HFFc6 (cell line): ENCODE data around the gene FGR. TPM values are rescaled to one million over a fixed set of nuclear protein-coding genes. Genes with fewer than 3 reads are reported as not detected.

Experiments used
- DNase-seq: peaks from one replicate; pipeline ENCODE4 v3.0.0-alpha.2; 2018
- H3K27ac Mint-ChIP-seq: 2 replicates; pipeline ENCODE4 v1.8.0; 2020; ENCODE audit warnings: mild to moderate bottlenecking, mixed read lengths
- H3K27me3 Mint-ChIP-seq: 2 replicates; pipeline ENCODE4 v1.8.0; 2021; ENCODE audit warnings: mild to moderate bottlenecking, moderate library complexity, mixed read lengths; ENCODE audit not compliant: insufficient read depth
- H3K36me3 Mint-ChIP-seq: 2 replicates; pipeline ENCODE4 v1.8.0; 2021; ENCODE audit warnings: low read depth, mixed read lengths
- H3K4me1 Mint-ChIP-seq: 2 replicates; pipeline ENCODE4 v1.8.0; 2020; ENCODE audit warnings: low read depth, mixed read lengths
- H3K4me3 Mint-ChIP-seq: 2 replicates; pipeline ENCODE4 v1.8.0; 2020; ENCODE audit warnings: mild to moderate bottlenecking, moderate library complexity, mixed read lengths
- H3K9me3 Mint-ChIP-seq: 2 replicates; pipeline ENCODE4 v1.8.0; 2020; ENCODE audit warnings: mild to moderate bottlenecking, mixed read lengths
- total RNA-seq, 6 experiments: library from RNA; stranded (reverse); fragmentation: NEBNext Ultra II Directional; extraction: Animal tissue kit (Norgen Biotek cat#: 25700); gene quantifications; 2 replicates in 1 of 6; 3 replicates in 5 of 6; pipeline ENCODE4 v1.2.3, GENCODE V29; 2021
- TF ChIP-seq, protein P1 (sequence below): fragments of 200-600 bp; sonication (generic); IDR thresholded peaks from 2 replicates; pipeline ENCODE4 v1.5.0; 2021; ENCODE audit warnings: antibody characterized with exemption, mild to moderate bottlenecking

FGR gene
- total RNA-seq, 6 experiments from 2014 or later: not detected

DNA sequence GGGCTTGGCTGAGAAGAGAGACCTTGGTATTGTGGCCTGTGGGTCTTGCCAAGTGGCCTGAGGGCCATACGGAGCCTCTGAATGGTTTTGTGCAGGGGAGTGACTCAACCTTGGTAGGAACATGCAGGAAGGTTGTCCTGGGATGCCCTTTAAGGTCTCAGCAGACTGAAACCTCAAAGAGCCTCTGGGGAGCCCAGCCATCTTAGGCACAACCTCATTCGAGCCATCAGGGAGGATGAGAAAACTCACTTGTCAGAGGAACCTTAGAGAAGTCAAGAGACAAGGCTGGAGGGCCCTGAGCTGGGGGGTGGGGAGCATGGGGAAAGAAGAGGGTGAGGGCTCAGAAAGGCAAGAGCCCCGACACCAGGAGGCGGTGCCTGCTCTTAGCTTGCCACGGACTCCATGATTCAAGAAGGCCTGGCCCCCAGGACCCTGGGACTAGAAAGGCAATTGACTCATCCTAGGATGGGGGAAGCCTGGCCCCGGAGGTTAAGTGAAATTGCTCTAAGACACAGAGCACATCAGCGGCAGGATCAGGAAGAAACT is 24.0 kb upstream of the FGR start:
- no peaks in the 10 kb centered on the region for H3K36me3 Mint-ChIP-seq
- peak overlapping the region; percentile 94 for H3K27ac Mint-ChIP-seq
- H3K9me3 Mint-ChIP-seq: no peaks in the 10 kb centered on the region
- H3K4me3 Mint-ChIP-seq: peak overlapping the region; percentile 83
- no peaks in the 10 kb centered on the region; the same call in 1 of the 2 replicates for H3K27me3 Mint-ChIP-seq
- peak; percentile 90 for DNase-seq
- peaks cover 53% of the 10 kb centered on the region for H3K4me1 Mint-ChIP-seq
- TF ChIP-seq, protein P1, sequence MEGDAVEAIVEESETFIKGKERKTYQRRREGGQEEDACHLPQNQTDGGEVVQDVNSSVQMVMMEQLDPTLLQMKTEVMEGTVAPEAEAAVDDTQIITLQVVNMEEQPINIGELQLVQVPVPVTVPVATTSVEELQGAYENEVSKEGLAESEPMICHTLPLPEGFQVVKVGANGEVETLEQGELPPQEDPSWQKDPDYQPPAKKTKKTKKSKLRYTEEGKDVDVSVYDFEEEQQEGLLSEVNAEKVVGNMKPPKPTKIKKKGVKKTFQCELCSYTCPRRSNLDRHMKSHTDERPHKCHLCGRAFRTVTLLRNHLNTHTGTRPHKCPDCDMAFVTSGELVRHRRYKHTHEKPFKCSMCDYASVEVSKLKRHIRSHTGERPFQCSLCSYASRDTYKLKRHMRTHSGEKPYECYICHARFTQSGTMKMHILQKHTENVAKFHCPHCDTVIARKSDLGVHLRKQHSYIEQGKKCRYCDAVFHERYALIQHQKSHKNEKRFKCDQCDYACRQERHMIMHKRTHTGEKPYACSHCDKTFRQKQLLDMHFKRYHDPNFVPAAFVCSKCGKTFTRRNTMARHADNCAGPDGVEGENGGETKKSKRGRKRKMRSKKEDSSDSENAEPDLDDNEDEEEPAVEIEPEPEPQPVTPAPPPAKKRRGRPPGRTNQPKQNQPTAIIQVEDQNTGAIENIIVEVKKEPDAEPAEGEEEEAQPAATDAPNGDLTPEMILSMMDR: no peak; the same call in 1 of the 2 replicates

DNA sequence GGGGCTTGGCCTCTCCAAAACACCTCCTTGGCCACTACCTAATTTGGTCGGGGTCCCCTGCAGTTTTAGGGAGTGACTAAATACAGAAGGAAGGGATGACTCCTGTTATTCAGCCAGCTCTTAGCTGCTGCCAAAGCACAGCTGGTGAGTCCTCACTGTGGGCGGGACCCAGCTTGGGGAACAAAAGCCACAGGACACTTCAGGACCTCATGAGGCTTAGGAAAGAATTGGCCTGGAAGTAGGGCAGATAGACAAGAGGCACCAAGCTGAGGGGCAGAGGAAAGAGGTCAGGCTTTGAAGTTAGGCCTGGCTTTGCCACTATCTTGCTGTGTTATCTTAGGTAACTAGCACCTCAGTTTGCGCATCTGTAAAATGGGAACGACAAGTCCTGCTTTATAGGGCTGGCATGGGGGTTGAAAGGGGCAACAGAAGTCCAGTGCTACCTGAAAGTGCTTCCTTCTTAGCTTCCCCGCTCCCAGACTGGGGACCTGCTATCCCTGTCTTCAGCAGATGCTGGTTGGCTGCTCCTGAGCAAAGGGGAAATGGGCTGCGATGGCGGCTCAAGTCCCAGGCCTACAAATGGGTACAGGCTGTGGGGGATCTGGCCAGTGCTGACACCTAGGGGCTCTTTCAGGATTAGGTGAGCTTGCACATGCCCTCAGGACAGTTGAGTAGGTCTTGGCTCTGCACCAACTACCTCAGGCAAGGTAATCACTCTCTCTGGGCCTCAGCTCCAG is 21.3 kb upstream of the FGR start:
- Mint-ChIP-seq H3K27ac (no peak overlapping the region; the same call in 1 of the 2 replicates), H3K27me3 (no peaks in the 10 kb centered on the region; the same call in 1 of the 2 replicates), H3K36me3 (no peaks in the 10 kb centered on the region), H3K9me3 (no peaks in the 10 kb centered on the region), H3K4me3 (no peak overlapping the region), H3K4me1 (peaks cover 51% of the 10 kb centered on the region)
- DNase-seq: peak; percentile 68
- TF ChIP-seq, protein P1: no peak

DNA sequence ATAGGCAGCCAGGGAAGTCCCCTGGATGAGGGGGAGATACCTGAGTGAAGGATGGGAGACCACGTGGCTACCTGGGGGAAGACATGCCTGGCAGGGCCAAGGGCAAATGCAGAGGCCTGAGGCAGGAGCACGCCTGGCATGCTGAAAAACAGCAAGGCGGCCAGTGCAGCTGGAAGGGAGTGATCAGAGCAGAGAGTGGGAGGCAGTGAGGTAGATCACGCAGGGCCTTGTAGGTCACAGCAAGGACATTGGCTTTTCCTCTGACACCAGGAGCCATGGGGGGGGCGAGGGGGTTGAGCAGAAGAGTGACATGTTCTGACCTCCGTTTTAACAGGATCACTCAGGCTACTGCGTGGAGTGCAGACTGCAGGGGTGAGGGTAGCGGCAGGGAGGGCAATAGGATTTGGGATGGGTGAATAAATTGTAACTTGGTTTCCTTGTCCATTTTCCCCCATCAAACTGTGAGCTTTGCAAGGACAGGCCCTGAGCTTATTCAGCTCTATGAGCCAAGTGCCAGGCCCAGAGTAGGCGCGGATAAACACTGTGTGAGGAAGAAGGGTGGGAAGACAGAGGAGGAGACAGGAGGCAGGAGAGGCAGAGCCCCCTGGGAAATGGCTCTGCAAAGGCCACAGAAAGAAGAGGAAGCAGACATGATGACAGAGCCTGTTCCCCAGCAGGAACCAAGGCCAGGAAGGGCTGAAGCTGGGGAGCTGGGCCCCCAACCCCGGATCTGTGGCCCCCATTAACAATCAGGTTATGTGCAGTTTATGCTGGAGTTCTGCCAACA is 20.4 kb upstream of the FGR start:
- DNase-seq: no peak
- H3K36me3 Mint-ChIP-seq: no peaks in the 10 kb centered on the region
- TF ChIP-seq, protein P1: no peak
- H3K4me3 Mint-ChIP-seq: no peak overlapping the region
- no peaks in the 10 kb centered on the region for H3K9me3 Mint-ChIP-seq
- H3K4me1 Mint-ChIP-seq: peaks cover 58% of the 10 kb centered on the region
- H3K27me3 Mint-ChIP-seq: no peaks in the 10 kb centered on the region; the same call in 1 of the 2 replicates
- peak overlapping the region; percentile 70 for H3K27ac Mint-ChIP-seq

DNA sequence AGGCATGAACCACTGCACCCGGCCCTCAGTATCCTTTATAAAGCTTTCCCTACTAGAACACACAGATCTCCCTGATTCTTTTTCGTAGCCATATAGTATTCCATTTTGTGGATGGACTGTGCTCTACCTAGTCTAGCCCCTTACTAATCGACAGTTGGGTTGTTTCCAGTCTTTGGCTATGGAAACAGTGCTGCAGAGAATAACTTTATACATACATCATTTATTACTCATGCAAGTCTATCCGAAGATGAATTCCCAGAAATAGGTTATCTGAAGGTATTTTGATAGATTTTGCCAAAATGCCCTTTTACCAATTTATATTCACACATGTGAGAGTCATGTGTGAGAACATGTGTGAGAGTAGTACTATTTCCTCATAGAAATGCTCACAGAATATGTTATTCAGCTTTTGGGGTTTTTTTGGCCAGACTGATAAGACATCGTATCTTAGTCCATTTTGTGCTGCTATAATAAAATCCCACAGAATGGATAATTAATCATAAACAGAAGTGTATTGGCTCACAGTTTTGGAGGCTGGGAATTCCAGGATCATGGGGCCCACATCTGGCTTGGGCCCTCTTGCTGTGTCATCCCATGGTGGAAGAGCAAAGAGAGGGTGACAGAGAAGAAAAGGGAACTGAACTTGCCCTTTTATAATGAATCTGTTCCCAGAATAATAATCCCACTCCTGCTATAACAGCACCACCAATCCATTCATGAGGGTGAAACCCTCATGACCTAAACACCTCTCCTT is 17.3 kb upstream of the FGR start:
- peaks cover 46% of the 10 kb centered on the region for H3K4me1 Mint-ChIP-seq
- H3K36me3 Mint-ChIP-seq: no peaks in the 10 kb centered on the region
- no peak overlapping the region for H3K27ac Mint-ChIP-seq
- TF ChIP-seq, protein P1: no peak
- H3K4me3 Mint-ChIP-seq: no peak overlapping the region
- DNase-seq: no peak
- no peaks in the 10 kb centered on the region for H3K9me3 Mint-ChIP-seq
- no peaks in the 10 kb centered on the region; the same call in 1 of the 2 replicates for H3K27me3 Mint-ChIP-seq

DNA sequence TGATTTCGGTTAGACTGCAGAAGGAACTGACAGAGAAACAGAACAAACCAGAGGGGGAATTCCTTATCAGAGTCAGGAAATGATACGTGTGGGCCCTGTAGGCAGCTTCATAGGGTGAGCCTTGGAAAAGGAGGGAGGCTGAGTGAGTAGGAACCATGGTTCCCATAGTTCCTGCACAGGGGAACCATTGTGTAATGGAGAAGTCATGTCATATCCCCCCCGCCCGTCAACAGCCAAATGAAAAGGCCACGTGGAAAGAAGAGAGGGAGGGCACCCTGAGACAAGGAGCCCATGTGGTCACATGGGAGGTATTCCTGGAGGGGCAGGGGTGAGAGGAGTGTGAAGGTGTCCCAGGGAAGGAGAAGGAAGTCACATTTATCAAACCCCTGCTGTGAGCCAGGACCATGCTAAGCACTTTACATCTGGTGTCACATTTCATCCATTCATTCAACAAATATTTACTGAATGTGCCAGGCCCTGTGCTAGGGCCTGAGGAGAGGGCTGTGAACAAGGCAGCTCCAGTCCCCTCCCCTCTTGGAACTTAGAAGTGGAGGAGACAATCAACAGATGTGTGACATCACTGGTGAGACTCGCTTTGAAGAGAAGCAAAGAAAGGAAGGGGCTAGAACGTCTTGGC is 15.7 kb upstream of the FGR start:
- H3K4me1 Mint-ChIP-seq: peaks cover 34% of the 10 kb centered on the region
- H3K36me3 Mint-ChIP-seq: no peaks in the 10 kb centered on the region
- H3K4me3 Mint-ChIP-seq: peak overlapping the region; percentile 13; the same call in 1 of the 2 replicates
- H3K27me3 Mint-ChIP-seq: no peaks in the 10 kb centered on the region; the same call in 1 of the 2 replicates
- no peaks in the 10 kb centered on the region for H3K9me3 Mint-ChIP-seq
- DNase-seq: peak; percentile 25
- H3K27ac Mint-ChIP-seq: peak overlapping the region; percentile 84
- TF ChIP-seq, protein P1: no peak
